Osteoblast (primary cell): ENCODE measurements around the gene TRAF1. TPM values are rescaled to one million over a fixed set of nuclear protein-coding genes. Genes with fewer than 3 reads are reported as not detected.

ENCODE experiments used
- DNase-seq: peaks from one replicate; pipeline ENCODE4 v3.0.0; 2011; ENCODE audit warnings: low spot score, mixed read lengths; ENCODE audit not compliant: insufficient read length; ENCODE audit errors: missing footprints
- H2AFZ ChIP-seq: 2 replicates; pipeline ENCODE4 v1.6.0; 2011; ENCODE audit warnings: mild to moderate bottlenecking, low read length
- H3K27ac ChIP-seq: 2 replicates; pipeline ENCODE4 v1.5.1; 2011; ENCODE audit warnings: mild to moderate bottlenecking, low read depth, low read length, moderate library complexity
- H3K27me3 ChIP-seq: 2 replicates; pipeline ENCODE4 v1.6.0; 2012; ENCODE audit warnings: mild to moderate bottlenecking, control low read depth, inconsistent platforms, low read length, moderate library complexity; ENCODE audit not compliant: insufficient read depth
- H3K36me3 ChIP-seq: 2 replicates; pipeline ENCODE4 v1.5.1; 2011; ENCODE audit warnings: mild to moderate bottlenecking, low read length, control low read depth, moderate library complexity; ENCODE audit not compliant: insufficient read depth
- H3K4me1 ChIP-seq: 2 replicates; pipeline ENCODE4 v1.5.1; 2011; ENCODE audit warnings: mild to moderate bottlenecking, low read length, control low read depth, moderate library complexity; ENCODE audit not compliant: insufficient read depth
- H3K4me2 ChIP-seq: 2 replicates; pipeline ENCODE4 v1.6.0; 2011; ENCODE audit warnings: mild to moderate bottlenecking, low read length; ENCODE audit not compliant: insufficient read depth
- H3K4me3 ChIP-seq: fragments of 200-600 bp; sonication (generic); 3 replicates; pipeline ENCODE4 v1.5.1; 2012; ENCODE audit warnings: mild to moderate bottlenecking, low read length, inconsistent platforms; ENCODE audit not compliant: insufficient read depth
- H3K79me2 ChIP-seq: 2 replicates; pipeline ENCODE4 v1.6.0; 2012; ENCODE audit warnings: mild to moderate bottlenecking, low read length, control low read depth, inconsistent platforms; ENCODE audit not compliant: insufficient read depth
- H3K9me3 ChIP-seq: 2 replicates; pipeline ENCODE4 v1.5.1; 2011; ENCODE audit warnings: low read depth, low read length, control low read depth
- H4K20me1 ChIP-seq: 2 replicates; pipeline ENCODE4 v1.6.0; 2012; ENCODE audit warnings: mild to moderate bottlenecking, low read length, control low read depth; ENCODE audit not compliant: insufficient read depth
- total RNA-seq: library from RNA; depleted of rRNA; stranded (reverse); fragments of >200 nt; gene quantifications from 2 replicates; pipeline ENCODE4 v1.2.3, GENCODE V29; 2012
- TF ChIP-seq, protein P1 (sequence below): IDR thresholded peaks from 2 replicates; pipeline ENCODE4 v1.5.1; 2011; ENCODE audit warnings: mild to moderate bottlenecking, low read depth, low read length, moderate library complexity; ENCODE audit errors: extremely low read depth

Gene TRAF1
- total RNA-seq, 1 donor: 1.8 TPM

DNA sequence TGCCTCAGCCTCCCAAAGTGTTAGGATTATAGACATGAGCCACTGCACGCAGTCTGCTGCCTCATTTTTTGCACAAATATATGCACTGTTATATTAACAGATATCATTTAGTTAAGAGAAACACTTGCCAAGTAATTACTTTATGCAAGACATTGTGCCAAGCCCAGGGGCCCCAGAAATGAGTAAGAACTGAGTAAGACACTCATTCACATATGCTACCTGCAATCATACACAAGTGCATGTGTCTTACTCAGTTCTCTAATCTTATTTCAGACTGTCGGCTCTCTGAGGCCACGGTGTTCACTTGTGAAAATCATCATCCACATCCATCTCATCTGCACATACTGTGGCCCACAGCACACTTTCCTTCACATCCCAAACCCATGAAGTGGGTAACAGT lies 16.0 kb downstream of the TRAF1 start:
- DNase-seq: no peak
- TF ChIP-seq, protein P1, sequence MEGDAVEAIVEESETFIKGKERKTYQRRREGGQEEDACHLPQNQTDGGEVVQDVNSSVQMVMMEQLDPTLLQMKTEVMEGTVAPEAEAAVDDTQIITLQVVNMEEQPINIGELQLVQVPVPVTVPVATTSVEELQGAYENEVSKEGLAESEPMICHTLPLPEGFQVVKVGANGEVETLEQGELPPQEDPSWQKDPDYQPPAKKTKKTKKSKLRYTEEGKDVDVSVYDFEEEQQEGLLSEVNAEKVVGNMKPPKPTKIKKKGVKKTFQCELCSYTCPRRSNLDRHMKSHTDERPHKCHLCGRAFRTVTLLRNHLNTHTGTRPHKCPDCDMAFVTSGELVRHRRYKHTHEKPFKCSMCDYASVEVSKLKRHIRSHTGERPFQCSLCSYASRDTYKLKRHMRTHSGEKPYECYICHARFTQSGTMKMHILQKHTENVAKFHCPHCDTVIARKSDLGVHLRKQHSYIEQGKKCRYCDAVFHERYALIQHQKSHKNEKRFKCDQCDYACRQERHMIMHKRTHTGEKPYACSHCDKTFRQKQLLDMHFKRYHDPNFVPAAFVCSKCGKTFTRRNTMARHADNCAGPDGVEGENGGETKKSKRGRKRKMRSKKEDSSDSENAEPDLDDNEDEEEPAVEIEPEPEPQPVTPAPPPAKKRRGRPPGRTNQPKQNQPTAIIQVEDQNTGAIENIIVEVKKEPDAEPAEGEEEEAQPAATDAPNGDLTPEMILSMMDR: no peak
- peaks cover 8% of the 10 kb centered on the region for H3K4me1 ChIP-seq
- H3K27ac ChIP-seq: no peak overlapping the region
- peaks cover 3% of the 10 kb centered on the region for H3K36me3 ChIP-seq
- H3K4me2 ChIP-seq: no peak overlapping the region
- no peaks in the 10 kb centered on the region for H3K79me2 ChIP-seq
- H3K27me3 ChIP-seq: no peaks in the 10 kb centered on the region
- no peak overlapping the region for H3K4me3 ChIP-seq
- no peaks in the 10 kb centered on the region for H4K20me1 ChIP-seq
- no peaks in the 10 kb centered on the region for H3K9me3 ChIP-seq
- no peak overlapping the region for H2AFZ ChIP-seq

DNA sequence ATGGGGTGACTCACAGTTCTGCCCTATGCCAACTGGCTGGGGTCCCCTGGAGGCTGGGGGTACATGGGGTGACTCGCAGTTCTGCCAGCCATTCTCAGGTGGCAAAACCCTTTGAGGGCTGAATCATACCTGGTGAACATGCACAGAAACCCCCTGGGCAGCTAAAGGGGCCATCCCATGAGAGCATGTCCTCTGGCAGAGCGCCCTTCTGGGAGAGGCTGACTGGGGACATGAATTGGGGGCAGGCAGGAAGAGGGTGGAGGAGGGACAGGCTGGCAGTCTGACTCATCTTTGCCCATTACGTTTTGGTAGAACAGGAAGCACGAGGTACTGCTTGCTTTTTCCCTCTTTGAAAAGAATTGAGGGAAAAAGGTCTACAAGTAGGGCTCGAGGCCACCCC lies 16.7 kb downstream of the TRAF1 start:
- peaks cover 3% of the 10 kb centered on the region for H3K36me3 ChIP-seq
- DNase-seq: no peak
- no peaks in the 10 kb centered on the region for H3K27me3 ChIP-seq
- H3K4me1 ChIP-seq: peaks cover 8% of the 10 kb centered on the region
- H3K4me2 ChIP-seq: no peak overlapping the region
- H2AFZ ChIP-seq: no peak overlapping the region
- TF ChIP-seq, protein P1: no peak
- H3K9me3 ChIP-seq: no peaks in the 10 kb centered on the region
- H3K79me2 ChIP-seq: no peaks in the 10 kb centered on the region
- no peak overlapping the region for H3K27ac ChIP-seq
- H4K20me1 ChIP-seq: no peaks in the 10 kb centered on the region
- H3K4me3 ChIP-seq: no peak overlapping the region

DNA sequence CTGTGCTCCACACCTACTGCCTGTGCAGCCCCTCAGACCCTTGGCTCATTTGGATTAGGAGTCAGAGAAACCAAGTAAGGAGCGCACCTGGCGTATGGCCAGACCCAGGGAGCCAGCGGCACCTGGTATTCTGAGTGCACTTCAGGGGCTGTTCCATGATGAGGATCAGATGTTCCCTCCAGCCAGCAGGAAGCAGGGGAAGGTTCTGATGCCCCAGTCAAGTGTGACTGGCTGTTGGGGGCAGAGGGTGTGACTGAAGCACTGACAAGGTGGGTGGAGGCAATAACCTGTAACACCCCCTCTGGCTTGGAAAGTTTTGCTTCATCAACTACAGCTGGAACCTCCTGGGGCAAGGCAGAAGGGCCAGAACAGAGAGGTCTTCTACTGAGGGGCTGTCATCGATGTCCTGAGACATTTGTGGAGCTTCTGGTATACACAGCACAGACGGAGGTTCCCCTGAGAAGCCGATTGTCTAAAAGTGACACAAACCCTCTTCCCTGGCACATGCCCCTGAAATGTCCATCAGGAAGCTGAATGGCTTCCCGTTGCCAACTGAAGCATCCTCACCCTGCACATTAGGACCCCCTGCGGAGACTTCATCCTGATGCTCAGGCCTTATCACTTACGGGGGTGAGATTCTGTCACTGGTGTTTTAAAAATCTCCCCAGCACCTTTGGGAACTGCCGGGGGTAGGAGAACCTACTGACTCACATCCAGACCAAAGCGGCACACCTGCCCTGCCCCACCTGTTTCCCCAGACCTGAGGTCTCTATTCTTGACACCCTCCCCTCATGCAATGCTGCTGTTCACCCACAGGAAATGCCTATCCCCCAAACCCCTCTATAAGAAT lies 21.1 kb downstream of the TRAF1 start:
- Histone ChIP-seq H2AFZ (no peak overlapping the region), H3K4me2 (no peak overlapping the region), H3K79me2 (no peaks in the 10 kb centered on the region), H3K27ac (no peak overlapping the region), H3K4me3 (no peak overlapping the region), H3K9me3 (no peaks in the 10 kb centered on the region), H3K36me3 (no peaks in the 10 kb centered on the region), H3K27me3 (peaks cover 1% of the 10 kb centered on the region), H3K4me1 (peaks cover 6% of the 10 kb centered on the region), H4K20me1 (no peaks in the 10 kb centered on the region)
- DNase-seq: no peak
- TF ChIP-seq, protein P1: no peak

DNA sequence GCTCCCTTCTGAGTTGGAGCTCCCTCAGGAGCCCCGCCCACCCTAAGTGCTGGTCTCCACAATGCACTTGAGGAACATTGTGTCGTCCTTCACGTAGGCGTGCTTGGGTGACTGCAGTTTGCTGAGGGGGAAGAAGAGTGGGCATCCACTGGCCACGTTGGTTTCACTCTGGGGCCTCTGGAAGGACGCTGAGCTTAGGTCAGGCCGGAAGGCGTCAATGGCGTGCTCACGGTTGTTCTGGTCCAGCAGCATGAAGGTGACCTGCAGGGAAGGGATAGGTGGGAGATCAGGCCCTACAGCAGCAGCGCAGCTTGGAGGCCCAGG lies 21.7 kb downstream of the TRAF1 start:
- Histone ChIP-seq H4K20me1 (no peaks in the 10 kb centered on the region), H3K9me3 (no peaks in the 10 kb centered on the region), H3K36me3 (no peaks in the 10 kb centered on the region), H3K4me1 (peaks cover 3% of the 10 kb centered on the region), H2AFZ (no peak overlapping the region), H3K27ac (no peak overlapping the region), H3K4me3 (no peak overlapping the region), H3K27me3 (peaks cover 3% of the 10 kb centered on the region), H3K79me2 (no peaks in the 10 kb centered on the region), H3K4me2 (no peak overlapping the region)
- TF ChIP-seq, protein P1: no peak
- no peak for DNase-seq
